ENCODE data around the gene AP5M1.

DNA sequence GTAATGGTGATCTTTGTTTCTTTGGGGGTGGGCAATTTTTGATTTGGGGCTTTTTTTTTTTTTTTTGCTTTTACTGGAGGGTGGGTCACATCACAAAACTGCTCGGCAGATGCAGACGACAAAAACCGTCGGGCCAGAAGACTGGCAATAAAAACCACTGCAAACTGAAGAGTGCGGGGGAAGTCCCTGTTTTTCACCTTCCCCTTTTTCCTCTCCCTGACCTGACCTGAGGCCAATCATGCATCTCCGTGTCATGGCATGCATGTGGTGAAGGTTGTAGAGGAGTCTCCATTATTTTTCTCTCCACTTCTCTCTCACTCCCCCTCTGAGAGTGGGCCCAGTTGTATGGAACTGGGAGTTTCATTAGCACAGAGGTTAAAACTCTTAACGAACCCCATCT is 57.5 kb downstream of the AP5M1 start:
- TF ChIP-seq GATA3 (IDR thresholded peaks at IDR 0.05; ENCODE audit: low read depth, low read length) (no peak), GATA2 (IDR thresholded peaks at IDR 0.05; ENCODE audit: low read depth, low read length) (no peak)
